Activated CD4-positive, CD25-positive, alpha-beta regulatory T cell treated with anti-CD3 and anti-CD28 coated beads, Interleukin-2, amount 50 U/mL, for 16 hours (primary cell): Measurements from ENCODE around the gene CFAP61.
"Not testable (repeated sequence)": the region's sequence is repeated elsewhere in the genome, so short reads cannot be mapped to it uniquely, and the experiment has no call there.

Source experiments
- DNase-seq: peaks from one replicate; pipeline ENCODE4 v3.0.0-alpha.2; 2020; ENCODE audit warnings: low read depth, low spot score

CFAP61 gene

GRCh38 chr20:20207872-20208271 lies 155.5 kb downstream of the CFAP61 start:
- DNase-seq = no peak

- no peak for DNase-seq
These were observed 157.4 kb downstream of the CFAP61 start for GRCh38 chr20:20209684-20210083.

GRCh38 chr20:20210327-20210726 lies 158.0 kb downstream of the CFAP61 start:
- DNase-seq = no peak

GRCh38 chr20:20210943-20211273 lies 158.6 kb downstream of the CFAP61 start:
- DNase-seq = no peak

- DNase-seq = no peak
These were observed 159.1 kb downstream of the CFAP61 start for GRCh38 chr20:20211274-20211987.

- DNase-seq = no peak
These were observed 159.7 kb downstream of the CFAP61 start for GRCh38 chr20:20211988-20212518.

GRCh38 chr20:20212675-20213096 lies 160.4 kb downstream of the CFAP61 start:
- no peak for DNase-seq

GRCh38 chr20:20213526-20214121 lies 161.3 kb downstream of the CFAP61 start:
- DNase-seq = no peak

- DNase-seq = no peak
These were observed 162.5 kb downstream of the CFAP61 start for GRCh38 chr20:20214757-20215275.

GRCh38 chr20:20215976-20216727 lies 163.8 kb downstream of the CFAP61 start:
- no peak for DNase-seq

- no peak for DNase-seq
These were observed 164.6 kb downstream of the CFAP61 start for GRCh38 chr20:20216941-20217340.

GRCh38 chr20:20217621-20218020 lies 165.3 kb downstream of the CFAP61 start:
- DNase-seq = no peak

- not testable (repeated sequence) for DNase-seq
These were observed 165.8 kb downstream of the CFAP61 start for GRCh38 chr20:20218106-20218505.

- no peak for DNase-seq
These were observed 166.7 kb downstream of the CFAP61 start for GRCh38 chr20:20219016-20219415.

GRCh38 chr20:20220134-20220533 lies 167.8 kb downstream of the CFAP61 start:
- DNase-seq = no peak

GRCh38 chr20:20223981-20224380 lies 171.6 kb downstream of the CFAP61 start:
- DNase-seq = no peak

- DNase-seq = no peak
These were observed 172.5 kb downstream of the CFAP61 start for GRCh38 chr20:20224806-20225205.

GRCh38 chr20:20225325-20226043 lies 173.2 kb downstream of the CFAP61 start:
- DNase-seq = no peak

GRCh38 chr20:20226554-20226953 lies 174.2 kb downstream of the CFAP61 start:
- no peak for DNase-seq

GRCh38 chr20:20227013-20227571 lies 174.8 kb downstream of the CFAP61 start:
- DNase-seq = no peak

- no peak for DNase-seq
These were observed 176.0 kb downstream of the CFAP61 start for GRCh38 chr20:20228351-20228750.
